HG02571 (cell line): ENCODE measurements around the gene ZFP36L1.

Experiments used
- ATAC-seq: cut with Tn5 transposase; IDR thresholded peaks from one replicate; pipeline ENCODE4 v1.9.1; 2021; ENCODE audit warnings: mild to moderate bottlenecking, moderate library complexity; ENCODE audit not compliant: unreplicated experiment

Gene ZFP36L1

DNA sequence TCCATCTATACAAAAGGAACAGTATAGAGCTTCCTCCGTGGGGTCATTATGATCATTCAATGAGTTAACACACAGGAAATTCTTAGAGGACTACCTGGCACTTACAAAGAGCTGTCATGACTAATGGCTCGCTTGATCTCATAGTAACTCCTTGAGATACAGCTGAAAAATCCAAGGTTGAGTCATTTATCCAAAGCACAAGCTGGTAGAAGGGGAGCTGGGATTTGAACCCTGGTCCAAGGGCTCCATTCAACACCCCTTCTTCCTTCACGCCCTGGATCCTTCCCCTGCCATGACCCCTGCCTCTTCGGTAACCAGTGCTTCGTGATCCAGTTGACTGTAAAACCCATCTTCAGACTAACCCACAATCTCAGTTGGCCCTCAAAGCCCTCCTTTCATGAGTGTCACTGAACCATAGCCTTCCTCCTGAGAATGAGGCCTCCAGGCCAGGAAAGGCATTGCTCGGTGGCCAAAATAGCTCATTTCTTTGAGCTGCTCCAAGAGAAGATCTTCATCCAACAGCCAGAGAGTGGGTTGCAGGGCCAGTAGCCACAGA is 7.8 kb downstream of the ZFP36L1 start:
- no peak for ATAC-seq

DNA sequence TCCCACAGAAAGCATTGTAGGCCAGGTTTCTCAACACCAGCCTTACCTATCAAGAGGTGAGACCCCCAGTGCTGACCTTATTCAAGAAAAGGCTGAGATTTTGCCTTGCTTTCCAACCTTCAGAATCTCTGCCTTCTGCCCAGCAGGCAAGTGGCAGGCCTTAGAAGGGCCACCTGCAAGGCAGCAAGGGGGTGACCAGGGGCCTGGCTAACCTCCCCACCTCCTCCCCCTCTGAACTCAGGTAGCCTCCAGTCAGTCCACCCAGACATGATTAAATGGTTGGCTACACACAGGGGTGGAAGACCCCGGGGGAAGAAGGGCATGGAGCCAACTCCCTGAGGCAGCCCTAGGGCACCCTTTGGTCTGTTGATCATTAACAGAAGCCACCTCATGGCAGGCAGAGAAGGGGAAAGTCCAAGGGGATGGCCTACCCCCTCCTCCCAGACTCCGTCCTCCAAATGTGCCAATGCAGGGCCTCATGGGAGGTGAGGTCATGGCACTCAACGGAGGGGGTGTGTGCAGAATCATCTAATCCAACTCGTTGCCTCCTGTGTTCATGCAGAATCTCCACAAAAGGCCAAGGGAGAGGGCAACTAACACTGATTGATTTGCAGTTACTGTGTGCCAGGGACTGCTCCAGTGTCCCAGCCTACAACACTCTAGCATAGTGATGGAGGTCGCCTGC is 8.5 kb downstream of the ZFP36L1 start:
- no peak for ATAC-seq

DNA sequence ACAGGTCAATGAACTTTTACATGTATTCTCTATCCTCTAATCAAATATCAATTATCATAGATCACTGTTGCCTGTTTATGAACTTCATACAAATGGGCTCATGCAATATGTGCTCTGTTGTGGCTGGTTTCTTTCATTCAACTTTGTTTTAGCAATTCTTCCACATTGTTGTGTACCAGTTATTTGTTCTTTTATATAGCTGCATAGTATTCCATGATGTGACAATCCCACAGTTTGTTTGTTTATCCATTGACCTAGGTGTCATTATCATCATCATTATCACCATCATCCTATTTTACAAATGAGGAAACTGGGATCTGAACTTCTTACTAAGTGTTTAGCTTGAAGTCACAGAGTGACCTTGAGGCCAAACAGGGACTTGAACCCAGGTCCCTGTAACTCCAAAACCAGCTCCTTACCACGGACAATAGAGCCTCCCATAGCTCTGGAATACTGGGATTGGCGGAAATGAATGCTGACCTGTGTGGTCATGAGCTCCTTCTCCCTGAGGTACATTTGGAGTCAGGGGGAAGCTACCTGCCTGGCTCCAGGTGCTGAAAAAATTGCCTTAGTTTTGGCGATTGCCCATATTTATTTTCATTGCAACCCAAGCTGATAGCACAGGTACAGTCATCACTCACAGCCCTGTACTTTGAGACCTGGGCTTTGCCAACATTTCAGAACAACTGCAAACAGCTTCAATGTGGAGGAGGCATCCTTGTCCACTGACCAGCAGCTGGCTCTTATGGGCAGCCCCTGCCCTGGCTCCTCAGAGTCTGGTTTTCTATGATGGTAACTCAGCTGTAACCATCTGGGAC is 9.2 kb downstream of the ZFP36L1 start:
- ATAC-seq: no peak

DNA sequence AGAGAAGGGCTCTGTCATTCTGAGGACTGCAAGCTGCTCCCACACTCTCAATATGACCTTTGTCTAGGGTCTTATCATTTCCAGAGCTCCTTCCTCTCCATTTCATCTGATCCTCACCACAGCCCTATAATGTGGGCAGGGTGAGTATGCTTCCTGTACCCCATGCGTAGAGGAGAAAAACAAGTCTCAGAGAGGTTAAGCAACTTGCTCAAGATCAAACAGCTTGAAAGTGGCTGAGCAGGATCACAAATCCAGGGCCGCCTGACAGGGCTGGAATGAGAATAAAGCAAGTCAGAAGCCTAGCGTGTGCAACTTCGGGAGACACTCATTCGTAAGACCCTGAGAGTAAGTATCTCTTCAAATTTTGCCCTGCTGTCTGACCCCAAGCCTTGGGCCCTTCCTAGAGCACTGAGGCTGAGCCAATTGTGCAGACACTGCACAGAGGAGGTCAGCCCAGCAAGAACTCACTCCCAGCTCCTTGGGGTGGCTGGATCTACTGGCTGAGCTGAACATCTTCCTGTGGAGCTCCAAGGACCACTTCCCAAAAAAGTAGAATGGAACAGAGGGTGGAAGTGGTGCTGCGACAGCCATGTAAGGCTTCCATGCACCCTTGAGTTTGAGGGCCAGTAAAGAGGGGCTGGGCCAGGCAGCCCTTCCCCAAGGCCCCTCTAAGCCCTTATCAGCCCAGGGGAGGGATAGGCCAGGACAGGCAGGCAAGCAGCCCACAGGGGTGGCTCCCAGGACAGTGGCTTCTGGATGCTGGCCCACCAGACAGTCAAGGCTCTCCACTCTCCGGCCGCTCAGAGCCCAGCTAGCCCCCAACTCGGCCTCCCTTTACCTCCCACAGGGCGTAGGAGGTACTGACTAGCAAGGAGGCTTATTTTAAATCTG is 10.5 kb downstream of the ZFP36L1 start:
- ATAC-seq: no peak

DNA sequence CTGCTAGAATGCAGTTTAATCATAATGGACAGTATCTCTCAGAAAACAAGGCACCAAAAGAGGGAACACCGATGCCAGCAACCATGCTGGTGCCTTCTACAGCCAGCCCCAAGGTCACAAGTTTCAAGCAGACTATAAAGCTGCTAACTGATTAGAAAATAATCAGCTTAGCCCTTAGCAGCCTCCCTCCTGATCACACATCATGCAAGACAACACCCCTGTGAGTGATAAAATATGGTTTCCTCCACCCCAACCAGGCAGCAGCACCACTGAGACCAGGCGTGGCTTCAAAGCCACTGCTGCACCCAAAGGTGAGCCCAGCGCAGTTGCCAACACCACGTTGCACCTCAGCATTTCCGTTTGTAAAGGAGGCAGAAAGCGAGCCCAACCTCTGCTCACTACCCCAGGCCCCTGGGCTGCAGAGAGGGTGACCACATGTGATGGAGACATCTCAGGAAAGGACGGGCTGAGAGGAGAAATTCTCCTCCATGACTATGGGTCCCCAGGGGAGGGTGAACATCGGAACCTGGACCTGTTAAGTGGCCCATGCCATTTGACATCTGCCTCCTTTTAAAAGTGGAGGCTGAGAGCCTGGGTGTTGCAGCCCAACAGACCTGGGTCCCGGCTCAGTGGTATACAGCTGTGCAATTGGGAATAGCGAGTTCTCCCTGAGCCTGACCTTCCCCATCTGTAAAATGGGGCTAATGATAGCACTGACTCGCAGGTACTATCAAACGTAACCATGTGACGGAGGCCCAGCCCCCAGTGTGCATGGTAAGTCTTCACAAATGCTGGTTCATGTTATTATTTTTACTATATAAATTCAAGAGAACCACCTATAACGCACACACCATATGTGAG is 11.5 kb downstream of the ZFP36L1 start:
- ATAC-seq: no peak

DNA sequence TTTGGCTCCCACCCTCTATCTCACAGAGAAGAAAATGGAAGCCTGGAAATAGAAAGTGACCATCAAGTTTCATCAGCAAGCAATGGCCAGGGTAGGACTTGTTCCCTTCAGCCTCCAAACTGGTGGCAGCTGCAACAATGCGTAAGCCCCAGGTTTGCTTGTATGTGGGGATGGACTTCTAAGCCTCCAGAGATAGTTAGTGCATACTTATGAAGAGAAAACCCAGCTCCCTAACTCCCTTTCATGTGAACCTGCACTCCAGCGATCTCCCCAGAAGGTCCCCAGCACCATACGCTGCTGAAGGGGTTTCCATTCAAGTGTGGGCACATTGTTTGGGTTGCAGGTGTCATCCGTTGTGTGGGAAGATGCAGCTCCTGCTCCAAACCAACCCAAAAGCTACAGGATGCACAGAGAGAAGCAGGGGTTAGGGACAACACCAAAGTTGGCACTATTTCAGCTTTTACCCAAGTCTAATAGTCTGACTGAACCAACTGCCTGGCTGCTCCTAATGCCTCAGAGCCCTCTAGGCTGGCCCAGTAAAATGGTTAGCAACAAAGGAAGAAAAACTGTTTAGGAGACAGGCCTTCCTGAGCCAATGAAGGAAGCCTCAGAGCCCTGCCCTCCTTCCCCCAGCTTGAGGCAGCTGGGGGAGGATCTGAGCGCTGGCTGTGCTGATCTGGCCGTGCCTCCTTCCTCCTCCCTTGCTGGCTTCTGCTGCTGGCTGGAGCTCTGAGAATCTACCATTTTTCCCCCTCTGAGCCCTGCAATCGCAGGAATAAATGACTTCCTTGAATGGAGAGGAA is 12.3 kb downstream of the ZFP36L1 start:
- no peak for ATAC-seq

DNA sequence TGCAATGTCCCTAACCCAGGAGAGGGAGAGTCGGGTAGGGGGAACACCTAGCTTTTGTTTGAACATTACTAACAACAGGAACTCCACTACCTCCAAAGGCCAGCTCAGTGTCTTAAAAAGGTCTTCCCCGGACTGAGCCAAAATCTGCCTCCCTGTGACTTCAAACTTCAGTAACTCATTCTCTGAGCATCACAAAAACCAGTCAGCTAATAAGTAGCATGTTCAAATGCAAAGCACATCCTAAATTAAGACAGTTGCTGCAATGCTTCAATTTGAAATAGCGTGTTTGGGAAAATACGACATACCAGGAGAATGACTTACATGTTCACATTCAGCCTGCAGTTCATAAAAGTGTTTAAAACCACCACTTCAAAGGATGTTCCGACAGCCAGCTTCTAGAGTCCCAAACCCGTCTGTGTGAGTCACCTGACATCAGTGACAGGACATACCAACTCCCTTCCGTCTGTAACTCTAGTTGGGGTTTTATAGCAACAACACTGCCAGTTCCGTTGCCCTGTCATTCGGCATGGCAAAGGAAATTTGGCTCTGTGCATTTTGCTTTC is 13.0 kb downstream of the ZFP36L1 start:
- no peak for ATAC-seq

DNA sequence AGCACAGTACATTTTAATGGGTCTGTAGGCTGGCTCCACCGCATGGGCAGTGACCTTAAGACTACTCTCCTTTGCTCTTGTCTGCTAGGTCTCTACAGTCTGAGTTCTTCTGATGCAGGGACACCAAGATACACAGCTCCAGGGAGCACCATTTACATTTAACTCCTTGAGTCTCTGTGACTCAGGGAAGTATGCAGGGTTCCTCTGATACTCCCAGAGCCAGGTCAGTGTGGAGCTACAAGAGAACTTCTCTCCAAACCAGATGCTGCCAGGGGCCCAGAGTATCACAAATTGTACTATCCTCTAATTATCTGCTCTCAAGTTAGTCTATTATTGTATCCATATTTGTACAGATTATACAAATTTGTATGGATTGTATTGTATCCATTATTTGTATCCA is 15.2 kb downstream of the ZFP36L1 start:
- ATAC-seq: no peak

DNA sequence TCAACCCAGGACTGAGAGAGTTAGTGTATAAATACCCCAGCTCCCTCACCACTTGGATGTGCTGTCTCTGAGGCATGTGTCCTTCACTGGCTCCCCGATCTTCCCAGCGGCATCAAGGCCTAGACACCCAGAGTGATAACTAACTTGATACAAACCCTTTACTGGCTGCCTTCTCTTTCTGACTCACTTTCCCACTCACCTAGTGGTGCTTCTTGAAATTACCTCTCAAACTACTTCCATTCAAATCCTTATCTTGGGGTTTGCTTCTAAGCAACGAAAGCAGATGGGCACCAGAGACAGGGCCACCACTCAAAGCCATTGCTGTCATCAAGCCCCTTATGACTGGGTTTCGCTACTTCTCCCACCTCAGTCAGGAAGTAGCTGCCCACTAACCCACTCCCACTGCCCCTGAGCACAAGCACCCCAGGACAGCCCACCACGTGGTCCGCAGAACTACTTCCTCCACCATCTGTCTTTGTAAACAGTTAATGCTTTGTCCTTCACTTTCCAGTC is 17.2 kb downstream of the ZFP36L1 start:
- ATAC-seq: no peak

DNA sequence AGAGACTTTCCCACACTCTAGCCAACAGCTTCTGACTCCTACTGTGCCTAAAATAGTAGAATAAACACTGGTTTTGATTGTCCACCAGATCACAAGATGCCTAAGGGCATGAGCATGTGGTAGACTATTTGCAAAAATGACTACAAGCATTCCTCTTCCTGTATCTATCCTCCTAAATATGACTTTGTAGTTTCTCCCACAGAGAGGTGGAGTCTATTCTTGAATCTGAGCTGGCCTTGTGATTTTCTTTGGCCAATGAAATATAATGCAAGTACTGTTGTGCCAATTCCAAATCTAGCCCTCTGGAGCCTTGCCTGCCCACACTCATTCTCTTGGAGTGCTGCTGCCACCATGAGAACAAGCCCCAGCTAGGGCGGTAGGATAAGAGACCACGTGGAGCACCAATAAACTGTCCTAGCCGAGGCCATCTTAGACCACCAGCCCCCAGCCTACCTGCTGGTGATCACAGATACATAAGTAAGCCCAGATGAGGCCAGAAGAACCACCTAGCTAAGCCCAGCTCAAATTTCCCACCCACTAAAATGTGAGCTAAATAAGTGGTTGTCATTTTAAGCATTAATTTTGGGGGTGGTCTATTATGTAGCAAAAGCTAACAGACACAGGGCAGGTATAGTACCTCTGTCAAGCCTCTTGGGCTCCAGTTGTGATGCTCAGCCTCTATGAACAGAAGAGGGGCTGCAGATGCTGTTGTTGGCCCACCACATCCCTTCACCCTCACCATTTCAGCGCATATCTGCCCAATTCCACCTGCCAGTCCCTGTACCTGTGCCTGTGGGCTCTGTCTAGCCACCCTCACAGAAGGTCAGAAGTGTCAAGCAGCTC is 17.9 kb downstream of the ZFP36L1 start:
- no peak for ATAC-seq

DNA sequence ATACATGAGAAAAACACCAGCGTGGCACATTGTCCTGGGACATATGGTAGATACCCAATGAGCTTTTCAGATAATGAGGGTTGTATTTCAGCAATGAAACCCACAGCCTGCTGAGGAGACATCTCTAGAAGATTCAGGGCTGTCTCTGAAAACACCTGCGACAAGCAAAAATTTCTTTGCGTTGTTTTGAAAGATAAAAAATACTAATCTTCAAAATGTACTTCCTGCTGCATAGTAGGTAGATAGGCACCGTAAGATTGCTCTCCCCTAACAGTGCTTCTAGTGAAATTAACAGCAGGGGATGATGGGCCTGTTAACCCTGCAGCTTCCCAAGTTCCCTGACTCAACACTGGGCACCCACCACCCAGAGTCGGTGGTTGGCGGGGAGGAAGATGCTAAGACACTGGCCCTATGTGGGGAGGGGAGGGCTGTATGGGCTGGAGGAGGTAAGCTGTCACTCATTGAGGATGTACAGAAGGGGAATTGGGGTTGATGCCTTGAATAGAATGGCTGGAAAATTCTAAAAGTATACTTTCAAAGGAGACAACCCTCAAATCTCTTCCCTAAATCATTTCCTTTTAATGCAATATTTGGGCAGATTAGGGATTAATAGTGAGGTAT is 20.0 kb downstream of the ZFP36L1 start:
- no peak for ATAC-seq

DNA sequence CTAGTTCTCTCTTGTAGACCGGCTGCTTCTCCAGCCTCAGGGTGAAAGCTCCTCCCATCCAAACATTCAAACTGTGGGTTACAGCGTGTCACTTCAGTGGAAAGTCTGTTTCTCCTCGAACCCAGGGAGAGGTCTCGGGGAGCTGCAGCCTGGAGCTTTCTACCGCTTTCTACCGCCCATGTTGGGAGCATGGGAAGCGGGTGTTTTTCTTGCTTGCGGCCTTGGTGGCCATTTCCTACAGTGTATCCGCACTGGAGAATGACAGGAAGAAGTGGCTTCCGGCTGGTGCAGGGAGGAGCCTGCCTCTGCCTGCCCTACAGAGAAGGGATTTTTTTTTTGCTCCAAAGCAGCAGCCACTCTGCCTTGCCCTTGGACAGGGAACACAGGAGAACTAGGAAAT is 21.2 kb downstream of the ZFP36L1 start:
- ATAC-seq: no peak

DNA sequence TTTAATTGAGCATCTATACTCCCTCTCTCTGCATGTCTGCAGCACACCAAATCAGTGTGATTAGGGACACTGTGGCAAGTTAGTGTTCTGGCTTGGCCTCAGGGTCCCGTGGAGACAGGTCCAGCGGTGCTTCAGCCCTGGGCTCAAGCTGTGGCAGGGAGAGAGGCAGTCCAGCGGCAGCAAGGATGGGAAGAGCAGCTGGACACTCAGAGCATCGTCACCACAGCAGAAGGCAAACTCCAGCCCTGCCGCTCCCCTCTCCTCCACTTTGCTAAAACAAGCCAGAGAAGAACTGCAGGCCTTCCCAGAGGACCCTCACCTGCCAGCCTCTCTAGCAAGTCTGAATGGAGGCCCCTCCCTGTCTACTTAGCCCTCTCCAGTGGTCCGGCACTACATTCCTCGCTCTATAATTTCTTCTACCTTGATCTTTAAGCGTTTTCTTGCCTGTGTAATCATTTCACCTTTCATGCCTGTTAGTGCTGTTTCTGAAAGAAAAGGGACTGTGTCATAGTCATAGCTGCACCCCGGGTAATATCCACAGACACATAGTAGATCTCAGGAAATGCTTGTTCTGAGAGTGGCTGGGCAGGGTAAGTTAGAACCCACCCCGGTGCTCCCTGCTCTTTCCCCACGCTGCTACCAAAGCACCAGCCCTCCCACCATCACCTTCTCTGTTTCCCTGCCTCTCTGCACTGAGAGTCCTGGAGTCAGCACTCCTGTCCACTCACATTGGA is 22.1 kb downstream of the ZFP36L1 start:
- no peak for ATAC-seq

DNA sequence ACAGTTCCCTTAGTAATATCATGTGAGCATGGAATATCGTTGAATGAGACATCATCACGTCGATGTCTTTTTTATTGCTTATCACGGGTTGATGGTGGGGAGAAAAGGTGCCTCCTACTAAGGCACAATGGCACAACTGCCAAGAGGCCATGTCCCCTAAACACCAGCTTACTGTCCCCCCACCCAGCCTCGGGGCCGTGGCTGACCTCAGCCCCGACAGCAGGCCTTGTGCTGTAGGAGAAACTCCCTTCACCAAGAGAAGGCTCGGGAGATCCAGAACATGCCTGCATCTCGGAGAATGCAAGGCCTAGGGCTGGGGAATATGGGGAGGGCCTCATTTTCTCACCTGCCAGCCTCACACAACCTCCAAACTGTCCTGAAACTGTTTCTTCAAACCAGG is 22.8 kb downstream of the ZFP36L1 start:
- no peak for ATAC-seq

DNA sequence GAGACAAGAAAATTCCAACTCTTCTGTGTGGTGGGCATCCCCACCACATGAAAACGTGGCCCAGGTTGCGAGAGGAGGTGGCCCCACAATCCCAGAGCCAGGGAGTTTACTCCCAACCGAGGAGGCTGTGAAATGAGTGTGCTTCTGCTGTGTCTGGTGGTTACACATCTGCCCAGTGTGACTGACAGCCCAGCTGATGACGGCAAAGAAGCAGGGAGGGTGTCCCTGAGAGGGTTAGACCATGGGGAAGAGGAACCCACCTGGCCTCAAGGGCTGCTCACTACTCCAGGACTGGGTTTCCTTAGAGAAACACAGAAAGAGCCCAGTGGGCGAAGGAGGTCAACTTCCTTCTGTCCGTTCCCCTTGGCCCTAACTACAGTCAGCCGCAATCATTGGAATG is 24.6 kb downstream of the ZFP36L1 start:
- no peak for ATAC-seq

DNA sequence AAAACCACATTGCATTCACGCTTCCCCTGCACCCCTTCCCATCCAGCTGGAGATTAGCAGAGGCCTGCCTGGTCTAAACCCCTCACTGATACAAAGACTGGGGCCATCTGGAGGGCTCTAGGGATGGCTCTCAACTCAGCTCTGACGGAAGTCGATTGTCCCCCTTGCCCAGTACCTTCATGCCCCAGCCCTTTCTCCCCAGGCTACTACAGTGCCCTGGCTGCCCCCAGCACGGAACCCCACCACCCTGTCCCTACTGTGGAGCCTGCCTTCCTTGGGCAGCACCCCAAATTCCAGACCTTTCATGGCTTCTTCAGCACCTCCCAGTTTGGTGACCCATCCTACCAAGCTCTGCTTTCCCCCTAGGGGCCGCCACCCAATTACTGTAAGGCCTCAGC is 25.6 kb downstream of the ZFP36L1 start:
- ATAC-seq: no peak
